Activated T-helper 2 cell treated with anti-CD3 and anti-CD28 coated beads, Interferon-gamma antibody, Interleukin-2, Interleukin-4, amounts not matched to agents 10 μg/mL and 5 μg/mL and 100 μg/mL, durations not matched to agents 14 hours and 24 hours and 36 hours (primary cell): Measurements from ENCODE around the gene MYOG. TPM values are rescaled to one million over a fixed set of nuclear protein-coding genes. Genes with fewer than 3 reads are reported as not detected.
A peak's percentile ranks its signal among the peaks of the same experiment; 100 is the strongest.

Source experiments
- DNase-seq: peaks from one replicate; pipeline ENCODE4 v3.0.0; 2021; ENCODE audit warnings: low spot score
- H3K27ac Mint-ChIP-seq: one replicate; pipeline ENCODE4 v1.8.0; 2021; ENCODE audit warnings: mixed read lengths
- H3K27me3 Mint-ChIP-seq: one replicate; pipeline ENCODE4 v1.8.0; 2021; ENCODE audit warnings: low read depth, mixed read lengths
- H3K36me3 Mint-ChIP-seq: one replicate; pipeline ENCODE4 v1.8.0; 2021; ENCODE audit warnings: low read depth, mixed read lengths
- H3K4me1 Mint-ChIP-seq: one replicate; pipeline ENCODE4 v1.8.0; 2021; ENCODE audit warnings: low read depth, mixed read lengths
- H3K4me3 Mint-ChIP-seq: one replicate; pipeline ENCODE4 v1.8.0; 2021; ENCODE audit warnings: low read depth, mild to moderate bottlenecking, moderate library complexity, mixed read lengths
- H3K9me3 Mint-ChIP-seq: one replicate; pipeline ENCODE4 v1.8.0; 2021; ENCODE audit warnings: mixed read lengths
- intact Hi-C: fragments of 100-400 bp; cut with micrococcal nuclease; formaldehyde crosslinking; loops from one replicate; pipeline ENCODE4 v1.15.1; 2023
- total RNA-seq: library from RNA; stranded (reverse); gene quantifications from 2 replicates; pipeline ENCODE4 v1.2.3, GENCODE V29; 2022

The MYOG gene
- total RNA-seq, 1 donor from 2014 or later: not detected

- Mint-ChIP-seq H3K9me3 (no peaks in the 10 kb centered on the region), H3K4me1 (peaks cover 7% of the 10 kb centered on the region), H3K27me3 (no peaks in the 10 kb centered on the region), H3K36me3 (peaks cover 16% of the 10 kb centered on the region), H3K27ac (no peak overlapping the region), H3K4me3 (no peak overlapping the region)
- DNase-seq: no peak
- intact Hi-C loops: no loop called here
These were observed 45.1 kb downstream of the MYOG start for GRCh38 chr1:203040513-203041275.

DNA sequence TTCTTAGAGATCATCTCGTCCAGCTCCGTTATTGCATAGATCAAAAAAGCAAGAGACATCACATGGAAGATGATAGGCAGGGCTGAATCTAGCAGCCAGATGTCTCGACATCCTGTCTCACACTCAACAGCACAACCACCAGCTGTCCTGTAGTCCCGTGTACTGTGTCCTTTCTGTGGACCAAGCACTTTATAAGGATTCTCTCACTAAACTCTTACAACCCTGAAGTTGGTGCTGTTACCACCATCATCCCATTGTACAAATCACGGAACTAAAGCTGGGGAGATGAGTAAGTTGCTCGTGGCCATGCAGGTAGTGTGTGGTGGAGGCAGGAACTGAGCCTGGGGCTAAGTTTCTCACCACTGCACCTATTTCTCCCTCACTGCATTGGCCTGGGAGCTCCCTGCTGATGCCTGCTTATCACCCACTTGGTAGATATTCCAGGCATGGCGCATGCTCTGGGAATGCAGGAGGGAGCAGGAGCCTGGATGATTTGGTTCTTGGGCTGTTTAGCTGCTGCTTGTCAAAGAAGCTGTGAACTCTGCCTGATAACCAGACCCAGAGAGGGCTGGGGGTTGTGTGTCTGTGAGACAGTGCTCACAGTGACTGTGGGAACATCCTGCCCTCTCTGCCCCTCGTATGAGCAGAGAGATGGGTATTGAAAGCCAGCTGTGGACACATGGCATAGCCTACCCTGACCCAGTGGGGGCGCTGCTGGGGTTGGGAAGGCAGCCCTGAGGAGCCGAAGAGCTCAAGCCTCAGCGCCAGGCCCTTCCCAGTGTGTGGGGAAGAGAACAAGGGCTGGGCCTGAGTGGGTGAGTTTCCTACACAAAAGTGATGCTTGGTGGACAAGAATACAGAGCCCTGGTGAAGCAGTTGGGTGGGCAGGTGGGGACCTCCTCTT is 46.0 kb downstream of the MYOG start:
- Mint-ChIP-seq H3K9me3 (no peaks in the 10 kb centered on the region), H3K4me1 (peaks cover 9% of the 10 kb centered on the region), H3K27ac (no peak overlapping the region), H3K27me3 (no peaks in the 10 kb centered on the region), H3K36me3 (peaks cover 12% of the 10 kb centered on the region), H3K4me3 (no peak overlapping the region)
- intact Hi-C loops: loop anchor here (1.0 kb wide), 2 partner anchors 132 to 176 kb away; no protein-coding TSS in a partner anchor
- DNase-seq: no peak

DNA sequence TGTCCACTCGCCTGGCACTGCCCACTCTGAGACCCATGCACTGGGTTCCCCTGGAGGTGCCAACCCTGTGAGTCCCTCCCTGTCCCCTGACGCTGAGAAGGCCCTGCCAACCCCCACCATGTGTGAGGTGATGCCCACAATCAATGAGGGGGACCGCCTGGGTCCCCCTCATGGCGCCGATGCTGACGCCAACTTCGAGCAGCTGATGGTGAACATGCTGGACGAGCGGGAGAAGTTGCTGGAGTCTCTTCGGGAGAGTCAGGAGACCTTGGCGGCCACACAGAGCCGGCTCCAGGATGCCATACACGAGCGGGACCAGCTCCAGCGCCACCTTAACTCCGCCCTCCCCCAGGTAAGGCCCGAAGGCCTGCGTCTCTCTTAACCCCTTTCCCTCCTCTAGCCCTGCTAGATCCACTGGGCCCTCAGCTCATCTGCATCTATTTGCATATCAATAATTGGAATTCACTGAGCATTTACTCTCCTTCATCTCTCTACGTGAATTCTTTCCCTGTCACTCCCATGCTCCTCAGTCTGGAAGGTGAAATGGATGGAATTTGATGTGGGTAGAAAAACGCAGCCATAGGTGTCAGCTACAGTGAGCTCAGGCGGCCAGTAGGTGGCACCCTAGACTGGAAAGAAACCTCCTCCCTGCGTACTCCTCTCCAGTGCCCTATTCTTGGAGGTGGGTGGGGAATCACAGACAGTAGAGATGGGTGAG is 46.8 kb downstream of the MYOG start:
- H3K36me3 Mint-ChIP-seq: peaks cover 12% of the 10 kb centered on the region
- intact Hi-C loops: loop anchor here (1.0 kb wide), 2 partner anchors 133 to 177 kb away; no protein-coding TSS in a partner anchor
- H3K9me3 Mint-ChIP-seq: no peaks in the 10 kb centered on the region
- peaks cover 9% of the 10 kb centered on the region for H3K4me1 Mint-ChIP-seq
- no peaks in the 10 kb centered on the region for H3K27me3 Mint-ChIP-seq
- DNase-seq: peak; percentile 44
- no peak overlapping the region for H3K4me3 Mint-ChIP-seq
- H3K27ac Mint-ChIP-seq: no peak overlapping the region

- peaks cover 9% of the 10 kb centered on the region for H3K4me1 Mint-ChIP-seq
- no peak overlapping the region for H3K4me3 Mint-ChIP-seq
- peaks cover 10% of the 10 kb centered on the region for H3K36me3 Mint-ChIP-seq
- no peaks in the 10 kb centered on the region for H3K9me3 Mint-ChIP-seq
- intact Hi-C loops: no loop called here
- DNase-seq: no peak
- no peaks in the 10 kb centered on the region for H3K27me3 Mint-ChIP-seq
- H3K27ac Mint-ChIP-seq: no peak overlapping the region
These were observed 47.5 kb downstream of the MYOG start for GRCh38 chr1:203038217-203038741.

- intact Hi-C loops: no loop called here
- H3K4me1 Mint-ChIP-seq: peaks cover 9% of the 10 kb centered on the region
- H3K36me3 Mint-ChIP-seq: peaks cover 6% of the 10 kb centered on the region
- no peak overlapping the region for H3K4me3 Mint-ChIP-seq
- no peak overlapping the region for H3K27ac Mint-ChIP-seq
- no peaks in the 10 kb centered on the region for H3K9me3 Mint-ChIP-seq
- no peaks in the 10 kb centered on the region for H3K27me3 Mint-ChIP-seq
- no peak for DNase-seq
These were observed 48.2 kb downstream of the MYOG start for GRCh38 chr1:203037509-203038190.

- intact Hi-C loops: no loop called here
- Mint-ChIP-seq H3K4me3 (no peak overlapping the region), H3K27me3 (no peaks in the 10 kb centered on the region), H3K4me1 (peaks cover 9% of the 10 kb centered on the region), H3K27ac (no peak overlapping the region), H3K36me3 (peaks cover 6% of the 10 kb centered on the region), H3K9me3 (no peaks in the 10 kb centered on the region)
- no peak for DNase-seq
These were observed 49.3 kb downstream of the MYOG start for GRCh38 chr1:203036537-203036936.

- peaks cover 6% of the 10 kb centered on the region for H3K36me3 Mint-ChIP-seq
- peaks cover 9% of the 10 kb centered on the region for H3K4me1 Mint-ChIP-seq
- H3K27me3 Mint-ChIP-seq: no peaks in the 10 kb centered on the region
- no peak for DNase-seq
- H3K27ac Mint-ChIP-seq: no peak overlapping the region
- H3K9me3 Mint-ChIP-seq: no peaks in the 10 kb centered on the region
- H3K4me3 Mint-ChIP-seq: no peak overlapping the region
- intact Hi-C loops: no loop called here
These were observed 49.7 kb downstream of the MYOG start for GRCh38 chr1:203036135-203036534.

GRCh38 chr1:203035111-203036000 is 50.5 kb downstream of the MYOG start:
- Mint-ChIP-seq H3K27ac (no peak overlapping the region), H3K36me3 (peaks cover 6% of the 10 kb centered on the region), H3K4me1 (peaks cover 9% of the 10 kb centered on the region), H3K9me3 (no peaks in the 10 kb centered on the region), H3K4me3 (no peak overlapping the region), H3K27me3 (no peaks in the 10 kb centered on the region)
- intact Hi-C loops: no loop called here
- DNase-seq: no peak

DNA sequence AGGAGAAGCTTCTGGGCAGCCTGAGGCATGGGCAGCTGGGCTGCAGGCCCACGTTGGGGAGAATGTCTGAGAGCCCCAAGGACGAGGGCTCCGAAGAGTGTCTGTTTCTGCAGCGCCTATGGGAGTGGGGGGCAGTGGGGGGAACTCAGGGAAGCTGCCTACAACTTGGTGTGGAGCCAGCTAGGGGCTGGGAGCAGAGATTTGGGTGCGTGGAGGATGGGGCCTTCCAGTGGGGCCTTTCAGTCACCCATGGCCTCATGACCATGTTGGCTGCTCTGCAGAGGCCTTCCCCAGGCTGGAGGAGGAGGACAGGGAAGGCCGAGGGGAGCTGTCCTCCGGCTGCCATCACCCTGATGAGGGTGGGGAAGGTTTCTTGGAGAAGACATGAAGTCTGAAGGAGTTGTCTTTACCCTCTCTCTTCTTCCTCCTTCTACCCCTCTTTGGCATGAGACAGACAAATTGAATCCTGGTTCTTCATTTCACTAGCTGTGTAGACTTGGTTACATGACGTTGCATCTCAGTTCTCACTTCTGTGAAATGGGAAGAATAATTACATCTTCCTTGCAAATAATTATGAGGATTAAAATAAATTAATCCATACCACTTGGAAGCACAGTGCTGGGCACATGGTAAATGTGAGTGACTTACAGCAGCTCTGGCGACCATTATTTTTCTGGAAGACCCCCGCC is 51.2 kb downstream of the MYOG start:
- H3K27me3 Mint-ChIP-seq: no peaks in the 10 kb centered on the region
- intact Hi-C loops: no loop called here
- DNase-seq: no peak
- no peak overlapping the region for H3K27ac Mint-ChIP-seq
- H3K4me1 Mint-ChIP-seq: peaks cover 9% of the 10 kb centered on the region
- peaks cover 5% of the 10 kb centered on the region for H3K36me3 Mint-ChIP-seq
- no peak overlapping the region for H3K4me3 Mint-ChIP-seq
- H3K9me3 Mint-ChIP-seq: no peaks in the 10 kb centered on the region

GRCh38 chr1:203033917-203034316 is 51.9 kb downstream of the MYOG start:
- Mint-ChIP-seq H3K27ac (no peak overlapping the region), H3K27me3 (no peaks in the 10 kb centered on the region), H3K36me3 (no peaks in the 10 kb centered on the region), H3K4me3 (no peak overlapping the region), H3K4me1 (peaks cover 5% of the 10 kb centered on the region), H3K9me3 (no peaks in the 10 kb centered on the region)
- intact Hi-C loops: no loop called here
- no peak for DNase-seq

GRCh38 chr1:203033287-203033686 is 52.5 kb downstream of the MYOG start:
- H3K27ac Mint-ChIP-seq: no peak overlapping the region
- intact Hi-C loops: no loop called here
- no peak overlapping the region for H3K4me3 Mint-ChIP-seq
- peaks cover 8% of the 10 kb centered on the region for H3K4me1 Mint-ChIP-seq
- DNase-seq: no peak
- H3K36me3 Mint-ChIP-seq: no peaks in the 10 kb centered on the region
- H3K9me3 Mint-ChIP-seq: no peaks in the 10 kb centered on the region
- H3K27me3 Mint-ChIP-seq: no peaks in the 10 kb centered on the region
